HG02943 (cell line): Measurements from ENCODE around the gene MYCL.

ENCODE experiments used
- ATAC-seq: cut with Tn5 transposase; IDR thresholded peaks from one replicate; pipeline ENCODE4 v1.9.1; 2021; ENCODE audit warnings: mild to moderate bottlenecking, low read depth, moderate library complexity; ENCODE audit not compliant: unreplicated experiment

The MYCL gene

GRCh38 chr1:39857126-39857878 is 44.4 kb downstream of the MYCL start:
- no peak for ATAC-seq

DNA sequence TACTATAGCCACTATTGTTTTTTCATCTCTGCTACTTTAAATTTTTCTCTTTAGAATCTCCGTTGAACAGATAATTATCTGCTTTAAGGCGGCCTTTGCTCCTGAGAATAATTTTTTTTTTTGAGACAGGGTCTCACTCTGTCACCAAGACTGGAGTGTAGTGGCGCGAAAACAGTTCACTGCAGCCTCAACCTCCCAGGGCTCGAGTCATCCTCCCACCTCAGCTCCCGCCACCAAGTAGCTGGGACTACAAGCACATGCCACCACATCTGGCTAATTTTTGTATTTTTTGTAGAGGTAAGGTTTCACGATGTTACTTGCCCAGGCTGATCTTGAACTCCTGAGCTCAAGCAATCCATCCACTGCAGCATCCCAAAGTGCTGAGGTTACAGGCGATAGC is 47.0 kb downstream of the MYCL start:
- no peak for ATAC-seq

DNA sequence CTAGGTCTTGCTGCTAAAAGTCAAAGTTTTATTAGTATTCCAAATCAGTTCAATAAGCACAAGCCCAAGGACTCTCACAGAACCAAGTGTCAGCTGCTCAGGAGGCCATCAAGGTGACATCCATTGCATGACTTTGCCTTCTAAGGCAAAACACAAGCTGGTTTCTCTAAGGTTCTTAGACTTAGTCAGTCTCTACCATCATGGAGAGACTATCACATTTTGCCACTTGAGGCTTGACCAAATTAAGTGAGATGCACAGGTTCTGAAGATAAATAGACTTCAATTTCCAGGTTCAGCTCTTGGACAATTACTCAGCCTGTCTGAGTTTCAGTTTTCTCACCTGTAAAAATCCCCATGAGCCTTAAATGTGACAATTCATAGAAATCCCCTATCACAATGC is 47.4 kb downstream of the MYCL start:
- ATAC-seq, result no peak

- no peak for ATAC-seq
These were observed 48.8 kb downstream of the MYCL start for GRCh38 chr1:39852876-39853275.

DNA sequence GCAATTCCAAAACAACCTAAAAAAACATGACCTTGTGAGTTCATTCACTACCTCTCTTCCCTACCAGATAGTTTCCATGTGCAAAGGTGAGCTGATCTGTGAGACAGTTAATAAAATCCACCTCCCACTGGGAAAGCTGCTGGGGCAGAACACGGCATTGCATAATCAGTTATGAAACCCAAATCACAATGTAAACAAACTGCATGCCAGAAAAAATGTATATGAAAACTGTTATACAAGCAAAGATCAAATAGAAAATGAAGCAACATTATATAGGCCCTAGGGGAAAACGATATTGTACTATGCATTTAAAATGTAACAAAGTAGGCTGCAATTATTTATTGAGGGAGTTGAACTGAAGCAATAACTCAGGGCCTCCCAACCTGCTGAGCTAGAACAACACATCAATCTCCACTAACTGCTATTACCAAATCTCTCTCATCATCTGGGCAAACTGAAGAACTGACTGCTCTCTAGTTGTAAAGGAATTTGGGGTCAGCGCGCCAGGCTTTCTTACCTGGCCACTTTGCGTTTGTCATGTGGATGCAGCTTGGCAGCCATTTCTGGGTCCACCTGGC is 49.4 kb downstream of the MYCL start:
- ATAC-seq, result no peak

GRCh38 chr1:39850606-39851216 is 51.0 kb downstream of the MYCL start:
- ATAC-seq, result no peak

- no peak for ATAC-seq
These were observed 52.5 kb downstream of the MYCL start for GRCh38 chr1:39849203-39849602.

- no peak for ATAC-seq
These were observed 53.8 kb downstream of the MYCL start for GRCh38 chr1:39847940-39848339.

GRCh38 chr1:39846796-39847195 is 54.9 kb downstream of the MYCL start:
- no peak for ATAC-seq

DNA sequence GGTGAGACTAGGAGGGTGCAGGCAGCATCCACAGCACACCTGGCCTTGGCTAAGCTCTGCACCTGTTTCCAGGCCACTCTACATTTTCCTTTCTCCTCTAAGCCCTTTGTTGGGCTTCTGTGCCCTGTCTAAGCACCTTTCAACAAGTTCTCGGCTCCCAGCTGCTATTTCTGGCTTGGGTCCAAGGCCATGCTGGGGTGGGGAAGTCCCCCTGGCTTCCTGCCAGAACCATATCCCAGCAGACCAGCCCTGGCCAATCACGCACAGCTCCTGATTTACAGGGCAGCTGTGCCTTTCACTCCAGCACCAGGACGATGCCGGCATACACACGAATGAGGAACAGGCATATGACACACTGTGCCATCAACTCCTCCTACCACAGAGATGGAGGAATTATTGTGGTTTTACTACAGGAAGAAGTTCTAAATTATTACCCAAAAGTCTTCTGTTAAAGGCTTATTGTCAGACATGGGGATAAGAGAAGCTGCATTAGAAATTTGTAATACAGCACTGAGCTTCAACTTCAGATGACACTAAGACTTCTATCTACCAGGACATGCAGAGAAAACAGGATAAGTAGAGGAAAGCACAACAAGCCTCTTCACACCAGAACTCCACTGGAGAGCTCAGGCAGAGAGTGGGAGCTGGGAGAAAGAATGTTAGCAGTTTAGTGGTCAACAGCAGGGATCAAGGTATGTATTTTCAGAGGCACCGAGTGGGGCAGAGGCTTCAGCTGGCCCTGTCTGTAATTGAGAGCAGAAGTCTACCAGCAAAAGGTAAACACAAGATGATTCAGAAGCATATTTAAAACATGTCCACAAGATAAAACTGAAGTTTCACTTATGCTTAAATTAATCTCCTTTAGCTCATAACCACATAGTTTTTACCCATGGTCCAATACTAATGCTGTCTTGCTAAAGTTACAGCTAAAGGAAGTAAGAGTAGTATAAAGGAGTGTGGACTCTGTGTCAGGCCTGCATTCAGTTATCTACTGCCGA is 55.8 kb downstream of the MYCL start:
- ATAC-seq, result no peak
